Activated CD4-positive, alpha-beta T cell treated with anti-CD3 and anti-CD28 coated beads for 1 hour (primary cell): ENCODE measurements around the gene ZNF432.
"Not testable (repeated sequence)": the region's sequence is repeated elsewhere in the genome, so short reads cannot be mapped to it uniquely, and the experiment has no call there.

Source experiments
- DNase-seq: peaks from one replicate; pipeline ENCODE4 v3.0.0-alpha.2; 2020

The ZNF432 gene

GRCh38 chr19:52048555-52049501 lies at the start of gene ZNF432:
Gene ZNF432, minus strand, starts transcription at chr19:52048838. Its CDS starts 1,970 bp downstream, at chr19:52046868.
- peak; percentile 77 for DNase-seq

- DNase-seq, result not testable (repeated sequence)
Measured at GRCh38 chr19:52096416-52096815, 47.8 kb upstream of the ZNF432 start.

- peak; percentile 72 for DNase-seq
Measured at GRCh38 chr19:52095172-52096014, 46.8 kb upstream of the ZNF432 start, which contains the start of gene ZNF841. Gene ZNF841, minus strand, starts transcription at chr19:52095765. Its CDS starts 10,964 bp downstream, at chr19:52084801.

GRCh38 chr19:52094526-52095130 lies 46.0 kb upstream of the ZNF432 start:
- DNase-seq, result no peak

- DNase-seq, result no peak
Measured at GRCh38 chr19:52086481-52086880, 37.8 kb upstream of the ZNF432 start.

- no peak for DNase-seq
Measured at GRCh38 chr19:52070496-52070895, 21.9 kb upstream of the ZNF432 start.

- no peak for DNase-seq
Measured at GRCh38 chr19:52069653-52070052, 21.0 kb upstream of the ZNF432 start.

- no peak for DNase-seq
Measured at GRCh38 chr19:52066258-52066863, 17.7 kb upstream of the ZNF432 start.

- no peak for DNase-seq
Measured at GRCh38 chr19:52065399-52065798, 16.8 kb upstream of the ZNF432 start.

- not testable (repeated sequence) for DNase-seq
Measured at GRCh38 chr19:52056480-52056879, 7.8 kb upstream of the ZNF432 start.

- not testable (repeated sequence) for DNase-seq
Measured at GRCh38 chr19:52051736-52052135, 3.1 kb upstream of the ZNF432 start.

GRCh38 chr19:52039169-52039568 lies 9.5 kb downstream of the ZNF432 start:
- DNase-seq, result no peak

- DNase-seq, result no peak
Measured at GRCh38 chr19:52034051-52034728, 14.4 kb downstream of the ZNF432 start.

GRCh38 chr19:52028780-52029123 lies 19.9 kb downstream of the ZNF432 start:
- DNase-seq, result no peak

GRCh38 chr19:52028027-52028779 lies 20.4 kb downstream of the ZNF432 start, which contains the start of gene ZNF614:
Gene ZNF614, minus strand, starts transcription at chr19:52028379. Its CDS starts 2,634 bp downstream, at chr19:52025745.
- DNase-seq, result peak; percentile 82

GRCh38 chr19:52026255-52026990 lies 22.2 kb downstream of the ZNF432 start:
- DNase-seq, result not testable (repeated sequence)

GRCh38 chr19:52024478-52024877 lies 24.2 kb downstream of the ZNF432 start:
- not testable (repeated sequence) for DNase-seq

- DNase-seq, result no peak
Measured at GRCh38 chr19:52022193-52022592, 26.4 kb downstream of the ZNF432 start.

GRCh38 chr19:52020506-52020905 lies 28.1 kb downstream of the ZNF432 start:
- DNase-seq, result no peak

- DNase-seq, result no peak
Measured at GRCh38 chr19:52010674-52011073, 38.0 kb downstream of the ZNF432 start.
